HL-60 (cell line): Measurements from ENCODE around the gene GAREM1.

Experiments
- GABPA ChIP-seq: IDR thresholded peaks from 2 replicates; pipeline ENCODE4 v1.6.1; 2012; ENCODE audit warnings: low read depth
- POLR2AphosphoS5 ChIP-seq: IDR thresholded peaks from 2 replicates; pipeline ENCODE4 v1.6.1; 2012; ENCODE audit warnings: low read depth
- SPI1 ChIP-seq: IDR thresholded peaks from 2 replicates; pipeline ENCODE4 v1.6.1; 2012; ENCODE audit warnings: low read depth, mild to moderate bottlenecking, borderline replicate concordance
- TF ChIP-seq, protein P1 (sequence below): IDR thresholded peaks from one replicate; pipeline ENCODE4 v1.5.1; 2011; ENCODE audit warnings: low read length, control low read depth, inconsistent platforms; ENCODE audit not compliant: insufficient read depth
- TF ChIP-seq, protein P2 (sequence below): IDR thresholded peaks from 2 replicates; pipeline ENCODE4 v1.6.1; 2012; ENCODE audit warnings: low read depth; ENCODE audit not compliant: insufficient replicate concordance

DNA sequence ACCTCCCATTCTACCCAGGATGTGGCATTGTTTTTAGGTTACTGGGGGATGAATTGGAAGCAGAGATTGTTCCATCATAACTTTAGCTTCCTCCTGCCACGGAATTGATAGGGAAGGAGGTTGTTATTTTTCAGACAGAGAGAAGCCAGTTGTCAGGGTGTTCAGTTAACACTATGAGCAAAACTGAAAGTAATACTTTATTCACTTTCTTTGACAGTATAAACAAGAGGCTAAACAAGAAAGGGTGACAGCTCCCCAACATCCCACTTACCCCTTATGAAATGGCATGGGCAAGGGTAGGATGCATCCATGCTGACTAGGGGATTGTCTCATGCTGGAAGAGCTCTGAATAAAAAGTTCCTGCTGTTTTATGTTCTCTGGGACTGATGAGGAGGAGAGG, 36.4 kb upstream of the GAREM1 start:
- TF ChIP-seq, protein P1, sequence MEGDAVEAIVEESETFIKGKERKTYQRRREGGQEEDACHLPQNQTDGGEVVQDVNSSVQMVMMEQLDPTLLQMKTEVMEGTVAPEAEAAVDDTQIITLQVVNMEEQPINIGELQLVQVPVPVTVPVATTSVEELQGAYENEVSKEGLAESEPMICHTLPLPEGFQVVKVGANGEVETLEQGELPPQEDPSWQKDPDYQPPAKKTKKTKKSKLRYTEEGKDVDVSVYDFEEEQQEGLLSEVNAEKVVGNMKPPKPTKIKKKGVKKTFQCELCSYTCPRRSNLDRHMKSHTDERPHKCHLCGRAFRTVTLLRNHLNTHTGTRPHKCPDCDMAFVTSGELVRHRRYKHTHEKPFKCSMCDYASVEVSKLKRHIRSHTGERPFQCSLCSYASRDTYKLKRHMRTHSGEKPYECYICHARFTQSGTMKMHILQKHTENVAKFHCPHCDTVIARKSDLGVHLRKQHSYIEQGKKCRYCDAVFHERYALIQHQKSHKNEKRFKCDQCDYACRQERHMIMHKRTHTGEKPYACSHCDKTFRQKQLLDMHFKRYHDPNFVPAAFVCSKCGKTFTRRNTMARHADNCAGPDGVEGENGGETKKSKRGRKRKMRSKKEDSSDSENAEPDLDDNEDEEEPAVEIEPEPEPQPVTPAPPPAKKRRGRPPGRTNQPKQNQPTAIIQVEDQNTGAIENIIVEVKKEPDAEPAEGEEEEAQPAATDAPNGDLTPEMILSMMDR = no peak
- TF ChIP-seq, protein P2, sequence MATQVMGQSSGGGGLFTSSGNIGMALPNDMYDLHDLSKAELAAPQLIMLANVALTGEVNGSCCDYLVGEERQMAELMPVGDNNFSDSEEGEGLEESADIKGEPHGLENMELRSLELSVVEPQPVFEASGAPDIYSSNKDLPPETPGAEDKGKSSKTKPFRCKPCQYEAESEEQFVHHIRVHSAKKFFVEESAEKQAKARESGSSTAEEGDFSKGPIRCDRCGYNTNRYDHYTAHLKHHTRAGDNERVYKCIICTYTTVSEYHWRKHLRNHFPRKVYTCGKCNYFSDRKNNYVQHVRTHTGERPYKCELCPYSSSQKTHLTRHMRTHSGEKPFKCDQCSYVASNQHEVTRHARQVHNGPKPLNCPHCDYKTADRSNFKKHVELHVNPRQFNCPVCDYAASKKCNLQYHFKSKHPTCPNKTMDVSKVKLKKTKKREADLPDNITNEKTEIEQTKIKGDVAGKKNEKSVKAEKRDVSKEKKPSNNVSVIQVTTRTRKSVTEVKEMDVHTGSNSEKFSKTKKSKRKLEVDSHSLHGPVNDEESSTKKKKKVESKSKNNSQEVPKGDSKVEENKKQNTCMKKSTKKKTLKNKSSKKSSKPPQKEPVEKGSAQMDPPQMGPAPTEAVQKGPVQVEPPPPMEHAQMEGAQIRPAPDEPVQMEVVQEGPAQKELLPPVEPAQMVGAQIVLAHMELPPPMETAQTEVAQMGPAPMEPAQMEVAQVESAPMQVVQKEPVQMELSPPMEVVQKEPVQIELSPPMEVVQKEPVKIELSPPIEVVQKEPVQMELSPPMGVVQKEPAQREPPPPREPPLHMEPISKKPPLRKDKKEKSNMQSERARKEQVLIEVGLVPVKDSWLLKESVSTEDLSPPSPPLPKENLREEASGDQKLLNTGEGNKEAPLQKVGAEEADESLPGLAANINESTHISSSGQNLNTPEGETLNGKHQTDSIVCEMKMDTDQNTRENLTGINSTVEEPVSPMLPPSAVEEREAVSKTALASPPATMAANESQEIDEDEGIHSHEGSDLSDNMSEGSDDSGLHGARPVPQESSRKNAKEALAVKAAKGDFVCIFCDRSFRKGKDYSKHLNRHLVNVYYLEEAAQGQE = no peak
- TF ChIP-seq POLR2AphosphoS5 (no peak), GABPA (no peak), SPI1 (no peak)
